ENCODE data around the gene AP4M1.
A peak's percentile ranks its signal among the peaks of the same experiment; 100 is the strongest.

The AP4M1 gene

GRCh38 chr7:100087055-100087750 is 14.2 kb upstream of the AP4M1 start:
- no peak for DNase-seq

GRCh38 chr7:100088095-100088620 is 13.3 kb upstream of the AP4M1 start:
- DNase-seq, result no peak

- peak; percentile 95 for DNase-seq
Observed at GRCh38 chr7:100088621-100089457, 12.6 kb upstream of the AP4M1 start, which contains the start of gene COPS6. Gene COPS6, plus strand, starts transcription at chr7:100088969. Its CDS starts 22 bp downstream, at chr7:100088991.

GRCh38 chr7:100089458-100090196 is 11.8 kb upstream of the AP4M1 start:
- DNase-seq, result no peak

- DNase-seq, result peak; percentile 64
Observed at GRCh38 chr7:100090527-100091410, 10.7 kb upstream of the AP4M1 start.

- peak; percentile 70 for DNase-seq
Observed at GRCh38 chr7:100091411-100092181, 9.8 kb upstream of the AP4M1 start.

GRCh38 chr7:100093054-100093453 is 8.4 kb upstream of the AP4M1 start:
- no peak for DNase-seq

GRCh38 chr7:100093498-100093897 is 7.9 kb upstream of the AP4M1 start:
- DNase-seq, result no peak

- no peak for DNase-seq
Observed at GRCh38 chr7:100093925-100094486, 7.4 kb upstream of the AP4M1 start.

GRCh38 chr7:100095289-100095688 is 6.2 kb upstream of the AP4M1 start:
- no peak for DNase-seq

GRCh38 chr7:100095704-100096103 is 5.7 kb upstream of the AP4M1 start:
- no peak for DNase-seq

- DNase-seq, result no peak
Observed at GRCh38 chr7:100098913-100099312, 2.5 kb upstream of the AP4M1 start.

- DNase-seq, result no peak
Observed at GRCh38 chr7:100099452-100099851, 2.0 kb upstream of the AP4M1 start.

- peak; percentile 93 for DNase-seq
Observed at GRCh38 chr7:100100420-100101015, 925 bp upstream of the AP4M1 start.

GRCh38 chr7:100102950-100103840 is 1.8 kb downstream of the AP4M1 start:
- no peak for DNase-seq

GRCh38 chr7:100105534-100105933 is 4.1 kb downstream of the AP4M1 start:
- DNase-seq, result no peak

GRCh38 chr7:100106633-100107032 is 5.2 kb downstream of the AP4M1 start:
- DNase-seq, result no peak

- DNase-seq, result no peak
Observed at GRCh38 chr7:100107125-100107737, 5.8 kb downstream of the AP4M1 start.

- DNase-seq, result no peak
Observed at GRCh38 chr7:100107890-100108289, 6.4 kb downstream of the AP4M1 start.

Data from activated CD8-positive, alpha-beta memory T cell treated with anti-CD3 and anti-CD28 coated beads for 24 hours (primary cell).